GM12874 (cell line): ENCODE measurements around the gene PLB1.

Experiments used
- TF ChIP-seq, protein P1 (sequence below): IDR thresholded peaks from 2 replicates; pipeline ENCODE4 v1.5.1; 2011; ENCODE audit warnings: low read depth, mild to moderate bottlenecking, control low read depth, low read length, moderate library complexity; ENCODE audit not compliant: insufficient read depth

PLB1 gene

DNA sequence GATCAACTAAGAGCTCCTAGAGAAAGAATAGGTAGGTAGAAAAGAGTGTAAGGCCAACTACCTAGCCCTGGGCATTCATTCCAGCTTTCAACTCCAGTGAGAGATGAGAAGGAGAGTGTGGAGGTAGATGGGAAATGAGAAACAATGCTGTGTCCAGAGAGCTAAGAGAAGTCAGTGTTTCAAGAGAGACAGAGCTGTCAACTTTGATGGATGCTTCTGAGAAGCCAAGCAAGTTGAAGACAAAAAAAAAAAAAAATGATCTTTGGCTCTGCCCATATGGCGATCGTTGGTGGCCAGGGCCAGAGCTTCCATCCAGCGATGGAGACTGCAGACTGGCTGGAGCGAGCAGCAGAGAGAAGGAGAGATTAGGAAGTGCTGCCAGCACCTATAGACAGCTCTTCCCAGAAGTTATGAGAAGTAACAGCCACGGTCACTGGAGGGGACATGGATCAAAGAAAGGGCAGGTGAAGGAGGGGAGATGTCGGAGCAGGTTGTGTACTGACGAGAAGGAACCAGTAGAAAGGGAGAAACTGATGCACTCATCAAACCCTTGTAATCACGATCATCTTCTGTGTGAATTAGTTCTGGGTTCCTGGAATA is 143.3 kb downstream of the PLB1 start:
- TF ChIP-seq, protein P1, sequence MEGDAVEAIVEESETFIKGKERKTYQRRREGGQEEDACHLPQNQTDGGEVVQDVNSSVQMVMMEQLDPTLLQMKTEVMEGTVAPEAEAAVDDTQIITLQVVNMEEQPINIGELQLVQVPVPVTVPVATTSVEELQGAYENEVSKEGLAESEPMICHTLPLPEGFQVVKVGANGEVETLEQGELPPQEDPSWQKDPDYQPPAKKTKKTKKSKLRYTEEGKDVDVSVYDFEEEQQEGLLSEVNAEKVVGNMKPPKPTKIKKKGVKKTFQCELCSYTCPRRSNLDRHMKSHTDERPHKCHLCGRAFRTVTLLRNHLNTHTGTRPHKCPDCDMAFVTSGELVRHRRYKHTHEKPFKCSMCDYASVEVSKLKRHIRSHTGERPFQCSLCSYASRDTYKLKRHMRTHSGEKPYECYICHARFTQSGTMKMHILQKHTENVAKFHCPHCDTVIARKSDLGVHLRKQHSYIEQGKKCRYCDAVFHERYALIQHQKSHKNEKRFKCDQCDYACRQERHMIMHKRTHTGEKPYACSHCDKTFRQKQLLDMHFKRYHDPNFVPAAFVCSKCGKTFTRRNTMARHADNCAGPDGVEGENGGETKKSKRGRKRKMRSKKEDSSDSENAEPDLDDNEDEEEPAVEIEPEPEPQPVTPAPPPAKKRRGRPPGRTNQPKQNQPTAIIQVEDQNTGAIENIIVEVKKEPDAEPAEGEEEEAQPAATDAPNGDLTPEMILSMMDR = no peak

DNA sequence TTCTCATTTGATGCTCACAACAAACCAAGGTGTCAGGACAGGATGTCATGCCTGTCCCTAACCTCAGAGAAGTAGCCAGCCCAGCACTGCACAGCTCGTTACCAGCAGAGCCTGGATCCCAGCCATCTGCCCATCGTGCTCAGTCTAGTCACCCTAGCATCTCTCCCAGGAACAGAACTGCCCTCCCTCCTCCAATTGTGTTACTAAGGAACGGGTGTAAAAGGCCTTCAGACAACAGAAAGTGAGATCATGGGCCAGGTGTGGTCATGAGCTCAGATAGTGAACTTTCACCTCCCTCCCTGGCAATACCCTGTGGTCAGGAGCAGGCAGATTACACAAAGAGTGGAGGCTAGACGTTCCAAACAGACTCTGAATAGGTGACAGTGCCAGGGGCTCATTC is 144.0 kb downstream of the PLB1 start:
- TF ChIP-seq, protein P1 = no peak

DNA sequence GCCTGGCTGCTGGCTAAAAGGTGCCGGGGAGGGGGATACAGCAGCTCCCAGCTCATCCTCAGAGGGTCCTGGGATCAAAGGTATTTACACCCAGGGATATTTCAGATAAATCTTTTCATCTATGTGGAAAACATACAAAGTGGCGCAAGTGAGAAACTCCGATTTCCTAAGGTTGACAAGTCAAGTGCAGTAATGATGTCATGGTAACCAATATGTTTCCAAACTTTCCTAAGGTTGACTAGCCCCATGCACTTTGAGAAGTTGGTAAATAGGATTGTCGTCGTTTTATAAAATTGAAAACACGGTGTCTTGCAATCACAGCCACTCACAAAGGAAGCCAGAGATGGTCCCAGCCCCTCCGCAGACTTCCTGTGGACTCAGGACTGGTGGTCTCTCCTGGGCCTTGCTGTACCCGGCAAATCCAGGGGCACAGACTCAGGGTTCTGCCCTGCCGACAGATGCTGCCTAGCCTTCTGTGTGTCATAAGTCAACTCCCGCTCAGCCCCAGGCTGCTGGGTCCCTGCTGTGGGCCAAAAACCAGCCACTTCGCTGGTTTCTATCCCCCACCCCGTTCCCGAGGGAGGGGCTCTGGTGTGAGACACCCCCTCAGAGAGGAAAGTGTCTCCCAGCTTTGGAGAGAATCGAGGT is 144.5 kb downstream of the PLB1 start:
- TF ChIP-seq, protein P1 = no peak

DNA sequence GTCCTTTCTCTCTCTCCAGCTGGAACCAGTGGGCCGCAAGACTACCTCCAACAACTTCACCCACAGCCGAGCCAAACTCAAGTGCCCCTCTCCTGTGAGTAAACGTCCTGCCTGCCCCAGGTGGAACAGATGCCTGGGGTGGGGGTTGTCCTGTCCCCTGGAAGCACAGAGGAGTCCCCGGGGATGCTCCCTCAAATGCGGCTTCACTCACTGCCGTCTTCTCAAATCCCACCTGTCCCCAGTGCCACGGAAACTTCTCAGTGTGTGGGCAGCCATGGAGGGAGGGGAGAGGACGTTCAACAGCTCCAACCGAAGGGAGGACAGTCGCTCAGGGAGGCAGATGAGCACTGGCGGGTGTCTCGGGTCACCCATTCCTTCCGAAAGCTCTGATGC is 145.0 kb downstream of the PLB1 start:
- TF ChIP-seq, protein P1 = no peak

DNA sequence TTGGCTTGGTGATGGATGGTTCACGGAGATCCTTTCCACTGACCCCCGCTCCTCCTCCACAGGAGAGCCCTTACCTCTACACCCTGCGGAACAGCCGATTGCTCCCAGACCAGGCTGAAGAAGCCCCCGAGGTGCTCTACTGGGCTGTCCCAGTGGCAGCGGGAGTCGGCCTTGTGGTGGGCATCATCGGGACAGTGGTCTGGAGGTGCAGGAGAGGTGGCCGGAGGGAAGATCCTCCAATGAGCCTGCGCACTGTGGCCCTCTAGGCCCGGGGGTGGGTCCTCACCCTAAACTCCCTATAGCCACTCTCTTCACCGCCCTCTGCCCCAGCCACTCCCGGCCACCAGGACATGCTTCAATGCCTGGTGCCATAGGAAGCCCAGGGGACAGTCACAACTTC is 146.9 kb downstream of the PLB1 start:
- TF ChIP-seq, protein P1 = no peak

DNA sequence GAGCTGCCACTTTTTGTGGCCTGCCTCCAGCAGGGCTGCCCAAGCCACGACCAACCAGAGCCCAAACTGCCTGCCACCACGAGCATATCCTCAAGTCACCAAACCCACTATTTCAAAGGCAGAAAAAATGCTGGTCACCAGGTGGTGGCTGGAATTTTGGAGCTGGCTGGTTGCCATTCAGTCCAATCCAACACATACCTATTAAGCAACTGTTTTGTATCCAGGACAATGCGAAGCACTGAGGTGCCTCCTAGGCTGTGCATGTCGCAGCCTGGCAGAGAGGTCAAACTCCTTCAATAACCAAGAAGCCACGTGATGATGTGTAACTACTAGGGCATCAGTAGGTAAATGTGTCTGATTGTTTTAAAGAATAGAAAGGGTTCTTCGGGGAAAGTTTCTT is 147.5 kb downstream of the PLB1 start:
- TF ChIP-seq, protein P1 = no peak

DNA sequence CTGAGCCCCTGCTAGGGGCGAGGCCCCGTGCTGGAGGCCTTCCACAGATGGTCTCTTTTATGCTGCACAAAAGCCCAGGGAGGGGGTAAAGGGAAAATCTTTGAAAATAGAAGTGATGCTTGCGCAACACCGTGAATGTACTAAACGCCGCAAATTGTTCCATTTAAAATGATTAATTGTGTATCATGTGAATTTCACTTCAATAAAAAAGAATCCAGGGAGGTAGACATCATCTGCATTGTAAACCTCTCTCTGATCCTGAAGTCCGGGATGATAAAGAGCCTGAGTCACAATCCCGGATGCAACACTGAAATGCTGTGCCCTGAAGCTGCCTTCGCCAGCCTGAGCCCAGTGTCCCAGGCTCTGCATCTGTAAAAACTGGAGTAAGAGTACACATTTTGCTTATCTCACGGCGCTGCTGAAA is 148.1 kb downstream of the PLB1 start:
- TF ChIP-seq, protein P1 = no peak
